Endothelial cell of umbilical vein (primary cell): ENCODE measurements around the gene KCNQ2. TPM values are rescaled to one million over a fixed set of nuclear protein-coding genes. Genes with fewer than 3 reads are reported as not detected.

Experiments
- BruUV-seq: library from RNA; stranded (reverse); fragments of 400-500 nt; replicated peaks from 2 replicates; lab custom pipeline; 2021; lab: Mats Ljungman, UMichigan
- CTCF ChIA-PET: fragments of 300-600, 350-600 bp; sonication (Branson Sonifier 250); formaldehyde crosslinking; loops from one replicate; lab custom pipeline; 2021; ENCODE audit warnings: antibody characterized with exemption, inconsistent platforms; lab: Charles Lee
- POLR2A ChIA-PET: fragments of 300-600, 350-600 bp; sonication (Branson Sonifier 250); formaldehyde crosslinking; loops from one replicate; lab custom pipeline; 2021; ENCODE audit warnings: antibody characterized with exemption, inconsistent platforms; lab: Charles Lee
- DNase-seq: peaks from one replicate; pipeline ENCODE4 v3.0.0-alpha.2; 2011; ENCODE audit warnings: low read depth, low spot score
- FAIRE-seq: peaks from 2 replicates; lab custom pipeline; 2011; peaks lifted over from hg19 to GRCh38; lab: Jason Lieb, UNC
- H2AFZ ChIP-seq: 2 replicates; pipeline ENCODE4 v1.6.0; 2012; ENCODE audit warnings: low read depth, low read length, control low read depth, inconsistent platforms
- H3K27ac ChIP-seq: 2 replicates; pipeline ENCODE4 v1.5.1; 2011; ENCODE audit warnings: low read depth, mild to moderate bottlenecking, control low read depth, low read length, moderate library complexity; ENCODE audit not compliant: insufficient read depth
- H3K27me3 ChIP-seq, 2 experiments: 2 replicates each; pipeline versions ENCODE4 v1.6.0 to v1.6.1; 2011; ENCODE audit warnings: low read length in 2 of 2, mixed read lengths in 1 of 2; ENCODE audit not compliant: control insufficient read depth in 2 of 2, insufficient read depth in 2 of 2
- H3K36me3 ChIP-seq, 2 experiments: 2 replicates in 1 of 2; 3 replicates in 1 of 2; pipeline ENCODE4 v1.5.1; 2011; ENCODE audit warnings: low read length in 2 of 2, mild to moderate bottlenecking in 1 of 2, moderate library complexity in 1 of 2; ENCODE audit not compliant: control insufficient read depth in 2 of 2, insufficient read depth in 2 of 2; ENCODE audit errors: extremely low read depth in 1 of 2
- H3K4me1 ChIP-seq: 3 replicates; pipeline ENCODE4 v1.5.1; 2011; ENCODE audit warnings: mild to moderate bottlenecking, low read length; ENCODE audit not compliant: control insufficient read depth, insufficient read depth; ENCODE audit errors: extremely low read depth
- H3K4me2 ChIP-seq: 2 replicates; pipeline ENCODE4 v1.6.1; 2011; ENCODE audit warnings: low read length, control low read depth, mixed read lengths; ENCODE audit not compliant: insufficient read depth
- H3K4me3 ChIP-seq, 3 experiments: fragments of 200-600 bp in 1 of 3; sonication (generic), shearing (Covaris generic) in 1 of 3; replicated peaks in 1 of 3; 2 replicates each; pipeline ENCODE4 v1.5.1; 2011 to 2016; ENCODE audit warnings: control low read depth in 3 of 3, low read length in 3 of 3, mild to moderate bottlenecking in 2 of 3, inconsistent platforms in 1 of 3, low read depth in 1 of 3, moderate library complexity in 1 of 3; ENCODE audit not compliant: insufficient read depth in 1 of 3
- H3K79me2 ChIP-seq: 2 replicates; pipeline ENCODE4 v1.6.0; 2012; ENCODE audit warnings: low read length, inconsistent platforms; ENCODE audit not compliant: control insufficient read depth, insufficient read depth
- H3K9ac ChIP-seq: replicated peaks from 2 replicates; pipeline ENCODE3; 2011; ENCODE audit warnings: low read length, control low read depth; ENCODE audit not compliant: insufficient read depth; ENCODE audit errors: extremely low read depth
- H3K9me1 ChIP-seq: replicated peaks from 3 replicates; pipeline ENCODE4 v1.6.0; 2011; ENCODE audit warnings: mild to moderate bottlenecking, low read length; ENCODE audit not compliant: control insufficient read depth, insufficient read depth; ENCODE audit errors: extremely low read depth
- H3K9me3 ChIP-seq: replicated peaks from 2 replicates; pipeline ENCODE4 v1.5.1; 2012; ENCODE audit warnings: low read length, inconsistent platforms; ENCODE audit not compliant: control insufficient read depth, insufficient read depth
- H4K20me1 ChIP-seq: replicated peaks from 2 replicates; pipeline ENCODE3; 2011; ENCODE audit warnings: mild to moderate bottlenecking, low read length; ENCODE audit not compliant: control insufficient read depth, insufficient read depth; ENCODE audit errors: extremely low read depth
- FOS ChIP-seq: IDR thresholded peaks from 2 replicates; pipeline ENCODE4 v1.6.1; 2011; ENCODE audit warnings: mild to moderate bottlenecking, low read length, moderate library complexity, borderline replicate concordance; ENCODE audit not compliant: insufficient read depth
- GATA2 ChIP-seq: IDR thresholded peaks from 2 replicates; pipeline ENCODE4 v1.7.0; 2011; ENCODE audit warnings: low read depth, mild to moderate bottlenecking, moderate library complexity, mixed read lengths, low read length; ENCODE audit not compliant: insufficient read length, insufficient read depth
- JUN ChIP-seq: IDR thresholded peaks from 2 replicates; pipeline ENCODE4 v1.6.1; 2011; ENCODE audit warnings: borderline replicate concordance, low read depth; ENCODE audit not compliant: insufficient read length, insufficient read depth
- POLR2A ChIP-seq: IDR thresholded peaks from 2 replicates; pipeline ENCODE4 v1.6.1; 2012; ENCODE audit warnings: low read depth, mild to moderate bottlenecking, control low read depth, low read length
- POLR2AphosphoS5 ChIP-seq: IDR thresholded peaks from 2 replicates; pipeline ENCODE4 v1.6.1; 2012; ENCODE audit warnings: low read depth, mild to moderate bottlenecking, control low read depth, low read length, moderate library complexity; ENCODE audit not compliant: insufficient read depth
- dilution Hi-C: fragments of 300-500 bp; cut with MboI; formaldehyde crosslinking; loops from one replicate; pipeline ENCODE4 v1.15.0; 2019; ENCODE audit warnings: low sequenced_read_pairs; ENCODE audit not compliant: extremely low pct_ligation_motif_present
- intact Hi-C: fragments of 100-400 bp; cut with micrococcal nuclease; formaldehyde crosslinking; loops from one replicate; pipeline ENCODE4 v1.10.0; 2022
- polyA plus RNA-seq, 4 experiments: library from polyadenylated mRNA; depleted of rRNA in 3 of 4; stranded (reverse) in 3 of 4; unstranded in 1 of 4; fragments of >200 nt; gene quantifications; 2 replicates each; pipeline versions ENCODE4 v1.2.1 to v1.2.3, GENCODE V29; 2011 to 2012; ENCODE audit warnings: missing spikeins in 1 of 4
- total RNA-seq: library from RNA; stranded (reverse); gene quantifications from 2 replicates; pipeline ENCODE4 v1.2.3, GENCODE V29; 2021
- TF ChIP-seq, protein P1 (sequence below), 2 donors: IDR thresholded peaks; 1 replicate in 1 of 2; 2 replicates in 1 of 2; pipeline ENCODE4 v1.5.1; 2011; ENCODE audit warnings: low read length in 2 of 2, mild to moderate bottlenecking in 2 of 2, moderate library complexity in 2 of 2, control low read depth in 1 of 2, inconsistent platforms in 1 of 2, low read depth in 1 of 2; ENCODE audit not compliant: insufficient read depth in 1 of 2; ENCODE audit errors: extremely low read depth in 1 of 2

KCNQ2 gene
- total and polyA plus RNA-seq, 2 donors (not counting 3 experiments of a cell fraction or from before 2014, with no cell fraction given), result not detected

DNA sequence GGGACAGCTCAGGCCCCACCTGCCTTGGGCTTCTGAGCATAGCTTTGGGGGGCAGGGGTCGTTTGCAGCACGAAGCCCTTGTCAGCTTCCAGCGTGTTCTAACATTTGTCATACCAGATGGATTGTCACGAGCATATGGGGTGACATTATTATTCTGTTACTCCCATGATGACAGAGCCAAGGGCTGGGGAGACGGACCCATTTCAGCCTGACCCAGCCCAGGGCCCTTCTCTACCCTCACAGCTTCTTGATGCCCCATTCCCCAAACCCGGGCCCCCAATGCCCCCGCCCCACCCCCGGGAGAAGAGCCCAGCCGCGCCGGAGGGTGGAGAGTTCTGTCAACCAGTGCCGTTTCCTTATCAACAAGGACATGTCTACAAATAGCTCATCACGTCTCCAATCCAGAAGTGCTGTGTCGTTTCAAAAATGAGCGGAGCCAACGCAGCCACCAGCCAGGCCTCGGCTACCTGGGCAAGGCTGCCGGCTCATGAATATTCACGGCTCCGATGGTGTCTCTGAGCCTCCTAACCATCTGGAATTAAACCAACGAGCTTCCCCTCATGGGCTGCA, 101.8 kb downstream of the KCNQ2 start:
- dilution Hi-C loops, result no loop called here
- Histone ChIP-seq H4K20me1 (no peaks in the 10 kb centered on the region), H3K9me3 (no peaks in the 10 kb centered on the region), H3K27ac (no peak overlapping the region), H3K27me3 (no peaks in the 10 kb centered on the region), H3K9me1 (no peaks in the 10 kb centered on the region), H3K4me2 (no peak overlapping the region), H3K36me3 (no peaks in the 10 kb centered on the region), H3K4me1 (no peaks in the 10 kb centered on the region), H3K79me2 (no peaks in the 10 kb centered on the region), H3K4me3 (no peak overlapping the region), H2AFZ (no peak overlapping the region), H3K9ac (no peak overlapping the region)
- intact Hi-C loops, result no loop called here
- no TSS peak for BruUV-seq
- CTCF ChIA-PET, result interaction anchor here (0.7 to 1.8 kb wide), 4 partner anchors 8 to 71 kb away, joined by 3 to 12 read pairs (median 6); no protein-coding TSS in a partner anchor
- DNase-seq (no peak), FAIRE-seq (no peak)
- TF ChIP-seq, protein P1, sequence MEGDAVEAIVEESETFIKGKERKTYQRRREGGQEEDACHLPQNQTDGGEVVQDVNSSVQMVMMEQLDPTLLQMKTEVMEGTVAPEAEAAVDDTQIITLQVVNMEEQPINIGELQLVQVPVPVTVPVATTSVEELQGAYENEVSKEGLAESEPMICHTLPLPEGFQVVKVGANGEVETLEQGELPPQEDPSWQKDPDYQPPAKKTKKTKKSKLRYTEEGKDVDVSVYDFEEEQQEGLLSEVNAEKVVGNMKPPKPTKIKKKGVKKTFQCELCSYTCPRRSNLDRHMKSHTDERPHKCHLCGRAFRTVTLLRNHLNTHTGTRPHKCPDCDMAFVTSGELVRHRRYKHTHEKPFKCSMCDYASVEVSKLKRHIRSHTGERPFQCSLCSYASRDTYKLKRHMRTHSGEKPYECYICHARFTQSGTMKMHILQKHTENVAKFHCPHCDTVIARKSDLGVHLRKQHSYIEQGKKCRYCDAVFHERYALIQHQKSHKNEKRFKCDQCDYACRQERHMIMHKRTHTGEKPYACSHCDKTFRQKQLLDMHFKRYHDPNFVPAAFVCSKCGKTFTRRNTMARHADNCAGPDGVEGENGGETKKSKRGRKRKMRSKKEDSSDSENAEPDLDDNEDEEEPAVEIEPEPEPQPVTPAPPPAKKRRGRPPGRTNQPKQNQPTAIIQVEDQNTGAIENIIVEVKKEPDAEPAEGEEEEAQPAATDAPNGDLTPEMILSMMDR (IDR thresholded peaks at IDR 0.05; ENCODE audit: extremely low read depth in 1 of 2, insufficient read depth in 1 of 2, low read depth in 1 of 2, low read length in 2 of 2), result no peak
- TF ChIP-seq FOS, result no peak
- no peak for TF ChIP-seq POLR2AphosphoS5
- TF ChIP-seq JUN, result no peak
- no peak for TF ChIP-seq GATA2
- TF ChIP-seq POLR2A, result no peak
- POLR2A ChIA-PET, result no interaction called here
